GM18519 (cell line): ENCODE data around the gene TYROBP.
"Not testable (repeated sequence)": the region's sequence is repeated elsewhere in the genome, so short reads cannot be mapped to it uniquely, and the experiment has no call there.

Experiments
- ATAC-seq: cut with Tn5 transposase; IDR thresholded peaks from one replicate; pipeline ENCODE4 v1.9.1; 2021; ENCODE audit warnings: mild to moderate bottlenecking, moderate library complexity; ENCODE audit not compliant: unreplicated experiment, low FRiP score

TYROBP gene

DNA sequence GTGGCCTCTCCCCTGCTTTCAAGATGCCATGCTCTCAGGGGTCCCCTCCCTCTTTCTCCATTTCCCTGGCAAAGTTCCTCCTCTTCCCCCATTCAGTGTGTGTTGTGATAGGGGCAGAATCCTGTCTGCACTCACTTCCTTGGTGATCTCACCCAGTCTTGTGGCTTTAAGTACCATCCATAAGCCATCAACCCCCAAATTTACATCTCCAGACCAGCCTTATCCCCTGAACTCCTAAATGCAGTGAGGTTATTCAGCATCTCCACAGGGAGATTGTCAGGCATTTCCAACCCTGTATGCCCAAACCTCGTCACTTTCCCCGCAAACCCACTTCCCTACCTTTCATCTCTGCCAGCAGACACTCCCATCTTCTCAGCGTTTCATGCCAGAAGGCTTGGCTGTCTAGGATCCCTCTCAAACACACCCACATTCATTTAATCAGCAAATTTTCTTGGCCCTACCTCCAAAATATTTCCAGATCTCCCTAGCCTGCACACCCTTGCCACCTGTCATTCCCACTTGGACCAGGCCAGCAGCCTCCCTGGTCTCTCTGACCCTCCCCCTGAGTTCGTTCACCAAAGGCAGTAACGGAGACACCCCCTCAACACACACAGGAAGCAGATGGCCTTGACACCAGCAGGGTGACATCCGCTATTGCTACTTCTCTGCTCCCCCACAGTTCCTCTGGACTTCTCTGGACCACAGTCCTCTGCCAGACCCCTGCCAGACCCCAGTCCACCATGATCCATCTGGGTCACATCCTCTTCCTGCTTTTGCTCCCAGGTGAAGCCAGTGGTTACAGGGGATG lies 6.0 kb downstream of the TYROBP start, which contains the start of gene HCST:
Gene HCST, plus strand, starts transcription at position 676 of the 808 bp plus-strand sequence. Its CDS starts 65 bp downstream, at position 741.
- ATAC-seq, result no peak

DNA sequence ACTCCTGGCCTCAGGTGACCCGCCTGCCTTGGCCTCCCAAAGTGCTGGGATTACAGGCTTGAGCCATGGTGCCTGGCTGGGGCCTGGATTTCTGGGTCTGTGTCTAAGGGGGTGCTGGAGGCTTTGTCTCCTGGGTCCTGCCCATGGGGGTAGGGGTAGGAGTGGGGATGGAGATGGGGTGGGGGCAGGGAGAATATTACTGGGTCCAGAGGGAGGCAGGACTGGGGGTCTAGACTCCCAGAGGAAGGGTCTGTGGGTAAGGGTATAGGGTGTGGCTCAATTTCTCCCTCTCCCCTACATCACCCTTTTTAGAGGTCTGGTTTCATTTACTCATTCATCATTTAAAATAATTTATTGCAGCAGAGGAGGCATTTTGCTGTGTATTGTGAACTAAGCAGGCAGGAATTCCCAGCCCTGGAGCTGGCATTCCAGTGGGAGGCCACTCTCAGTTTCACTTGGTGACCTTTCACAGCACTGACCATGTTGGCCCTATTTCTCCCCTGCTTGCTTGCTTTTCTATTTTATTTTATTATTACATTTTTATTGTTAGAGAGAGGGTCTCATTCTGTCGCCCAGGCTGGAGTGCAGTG lies 6.9 kb downstream of the TYROBP start:
- no peak for ATAC-seq

DNA sequence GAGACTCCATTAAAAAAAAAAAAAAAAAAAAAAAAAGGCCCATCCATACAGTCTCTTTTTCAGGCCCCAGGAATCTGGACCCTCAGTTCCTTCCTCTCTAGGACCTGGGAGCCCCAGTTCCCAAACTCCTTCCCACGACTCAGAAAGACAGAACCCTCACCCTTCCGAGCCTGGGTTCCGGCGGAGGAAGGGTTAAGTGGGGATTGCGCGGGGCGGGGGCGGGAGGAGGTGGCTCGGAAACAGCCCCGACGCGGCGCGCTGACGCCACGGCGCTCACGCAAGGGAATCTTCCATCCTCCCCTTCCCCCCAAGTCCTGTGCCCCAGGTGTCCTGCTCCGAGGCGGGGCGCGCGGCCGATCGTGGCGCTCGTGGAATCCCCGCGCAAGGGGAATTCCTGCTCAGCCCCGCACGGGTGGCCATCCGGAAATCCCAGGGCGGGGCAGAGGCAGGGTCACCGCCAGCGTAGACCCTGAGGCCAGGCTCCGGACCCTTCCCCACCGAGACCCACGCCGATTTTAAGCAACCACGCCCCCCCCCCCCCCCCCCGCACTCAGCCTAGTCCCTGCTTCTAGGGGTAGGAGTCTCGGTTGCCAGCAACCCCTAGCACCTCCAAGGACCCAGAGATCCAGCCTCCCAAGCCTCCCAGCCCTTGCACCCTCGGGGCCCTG lies 8.4 kb downstream of the TYROBP start:
- no peak for ATAC-seq

DNA sequence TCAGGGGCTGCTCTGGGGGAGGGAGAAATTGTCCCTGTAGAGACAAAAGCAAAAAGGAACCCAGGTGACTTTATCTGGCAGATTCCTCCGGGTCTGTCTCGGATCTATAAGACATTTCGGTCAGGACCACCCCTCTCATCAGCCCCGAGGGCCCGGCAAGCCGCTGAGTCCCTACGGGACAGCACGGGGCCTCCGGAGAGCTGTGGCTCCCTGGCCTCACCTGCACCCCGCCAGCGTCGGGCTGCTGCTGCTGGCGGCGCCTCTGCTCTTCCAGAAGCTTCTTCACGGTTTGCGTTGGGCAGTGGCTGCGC lies 9.6 kb downstream of the TYROBP start:
- ATAC-seq, result no peak

DNA sequence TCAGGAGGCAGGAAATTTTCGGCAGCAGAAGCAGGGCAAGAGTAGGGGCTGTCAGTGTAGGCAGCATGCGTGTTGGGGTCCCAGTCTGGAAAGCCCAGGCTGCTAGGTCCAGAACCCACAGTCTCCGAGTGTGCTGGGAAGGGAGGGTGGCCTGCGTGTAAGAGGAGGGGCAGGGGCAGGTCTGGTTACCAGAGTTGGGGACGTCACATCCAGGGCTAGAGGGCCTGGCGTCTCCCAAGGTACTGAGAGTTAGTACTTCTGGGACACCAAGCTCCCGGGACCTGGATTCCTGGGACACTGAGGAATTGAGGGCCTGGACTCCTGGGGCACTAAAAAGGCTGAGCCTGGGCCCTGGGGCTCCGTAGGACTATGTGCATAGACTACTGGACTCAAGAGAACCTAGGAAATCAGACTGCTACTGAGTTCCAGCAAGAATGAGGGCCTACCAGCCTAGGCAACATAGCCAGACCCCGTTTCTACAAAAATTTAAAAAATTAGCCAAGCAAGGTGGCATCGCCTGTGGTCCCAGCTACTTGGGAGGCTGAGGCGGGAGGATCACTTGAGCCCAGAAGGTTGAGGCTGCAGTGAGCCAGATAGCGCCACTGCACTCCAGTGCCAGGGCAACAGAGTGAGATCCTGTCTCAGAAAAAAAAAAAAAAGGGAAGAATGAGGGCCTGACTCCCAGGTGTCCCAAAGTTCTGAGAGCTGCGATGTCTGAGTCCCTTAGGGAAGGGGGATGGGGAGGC lies 10.2 kb downstream of the TYROBP start:
- ATAC-seq, result no peak

DNA sequence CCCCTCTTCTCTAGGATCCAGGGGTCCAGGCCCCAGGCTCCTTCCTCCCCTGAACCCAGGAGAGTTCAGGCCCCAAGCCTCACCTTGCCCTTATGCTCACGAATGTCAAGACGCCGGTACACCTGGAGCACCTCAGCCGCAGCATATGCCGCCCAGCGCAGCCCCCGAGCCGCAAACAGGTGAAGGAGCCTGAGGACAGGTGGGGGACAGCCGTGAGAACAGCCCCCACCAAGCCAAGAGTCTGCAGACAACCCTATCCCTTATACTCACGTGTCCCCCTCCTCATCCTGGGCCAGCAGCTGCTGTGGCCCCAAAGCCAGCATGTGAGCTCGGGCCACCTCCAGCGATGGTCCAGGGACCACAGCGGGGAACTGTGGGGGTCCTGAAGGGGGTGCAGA lies 11.5 kb downstream of the TYROBP start:
- no peak for ATAC-seq

DNA sequence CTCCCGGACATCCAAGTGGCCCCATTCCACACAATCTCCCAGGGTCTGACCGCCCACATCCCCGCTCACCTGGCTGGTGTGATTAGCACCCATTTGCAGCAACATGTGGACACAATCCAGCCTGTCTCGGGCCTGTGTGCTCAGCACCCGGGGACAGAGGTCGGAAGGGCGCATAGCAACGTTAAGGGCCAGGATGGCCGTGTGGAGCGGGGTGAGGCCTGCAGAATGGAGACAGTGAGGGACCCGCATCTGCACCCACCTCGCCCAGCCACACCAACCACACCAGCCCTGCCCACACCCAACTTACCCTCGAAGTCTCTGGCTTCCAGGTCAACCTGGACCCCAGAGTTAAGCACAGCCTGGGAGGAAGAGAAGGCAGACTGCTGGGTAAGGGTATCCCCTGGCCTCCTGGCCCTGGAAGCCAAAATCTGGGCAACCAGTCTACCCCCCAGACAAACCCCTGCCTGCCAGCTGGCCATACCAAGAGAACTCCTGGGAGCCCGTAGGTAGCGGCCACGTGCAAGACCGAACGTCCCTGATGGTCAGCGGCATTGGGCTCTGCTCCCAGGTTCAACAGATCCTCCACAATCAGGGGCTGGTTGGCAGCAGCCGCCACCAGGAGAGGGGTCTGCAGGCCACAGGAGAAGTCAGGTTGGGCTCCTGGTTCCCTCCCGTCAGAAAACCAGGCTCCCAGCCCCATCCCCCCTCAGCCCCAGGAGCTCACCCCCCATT lies 12.0 kb downstream of the TYROBP start:
- no peak for ATAC-seq

DNA sequence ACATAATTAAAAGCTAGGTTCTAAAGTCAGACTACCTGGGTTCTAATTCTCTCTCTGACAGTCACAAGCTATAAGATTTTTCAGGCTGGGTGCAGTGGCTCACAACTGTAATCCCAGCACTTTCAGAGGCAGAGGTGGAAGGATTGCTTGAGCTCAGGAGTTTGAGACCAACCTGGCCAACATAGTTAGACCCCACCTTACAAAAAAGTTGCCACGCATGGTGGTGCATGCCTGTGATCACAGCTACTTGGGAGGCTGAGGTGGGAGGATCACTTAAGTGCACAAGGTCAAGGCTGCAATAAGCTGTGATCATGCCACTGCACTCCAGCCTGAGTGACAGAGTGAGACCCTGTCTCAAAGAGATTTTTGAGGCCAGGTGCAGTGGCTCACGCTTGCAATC lies 13.8 kb downstream of the TYROBP start:
- ATAC-seq, result no peak

DNA sequence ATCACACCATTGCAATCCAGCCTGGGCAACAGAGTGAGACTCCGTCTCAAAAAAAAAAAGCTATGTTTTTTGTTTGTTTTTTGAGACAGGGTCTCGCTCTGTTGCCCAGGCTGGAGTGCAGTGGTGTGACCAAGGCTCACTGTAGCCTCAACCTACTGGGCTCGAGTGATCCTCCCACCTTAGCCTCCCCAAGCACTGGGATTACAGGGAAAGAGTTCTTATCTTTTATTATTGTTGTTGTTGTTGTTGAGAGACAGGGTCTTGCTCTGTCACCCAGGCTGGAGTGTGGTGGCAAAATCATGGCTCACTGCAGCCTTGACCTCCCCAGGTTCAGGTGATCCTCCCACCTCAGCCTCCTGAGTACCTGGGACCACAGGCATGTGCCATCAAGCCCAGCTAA lies 16.3 kb downstream of the TYROBP start:
- ATAC-seq, result not testable (repeated sequence)

DNA sequence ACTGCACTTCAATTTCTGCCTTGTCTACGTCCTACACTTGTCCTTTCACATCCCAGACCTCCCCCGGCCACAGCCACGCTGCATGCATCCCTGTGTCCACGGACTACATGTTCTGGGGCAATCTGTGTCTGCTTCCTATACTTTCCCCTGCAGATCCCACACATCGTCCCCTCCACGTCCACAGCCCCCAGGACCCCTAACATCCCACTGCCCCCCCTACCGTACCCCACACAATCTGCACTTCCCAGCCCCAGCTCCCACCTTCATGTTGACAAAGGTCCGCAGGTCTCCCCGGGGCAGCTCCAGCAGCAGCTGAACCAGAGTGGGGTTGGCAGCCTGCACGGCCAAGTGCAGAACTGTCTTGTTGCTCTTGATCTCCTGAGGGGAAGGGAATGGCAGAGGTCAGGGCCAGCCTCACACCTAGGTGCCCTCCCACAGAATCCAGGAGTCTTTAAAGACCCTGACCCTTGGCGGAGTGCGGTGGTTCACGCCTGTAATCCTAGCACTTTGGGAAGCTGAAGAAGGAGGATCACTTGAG lies 17.9 kb downstream of the TYROBP start:
- no peak for ATAC-seq

DNA sequence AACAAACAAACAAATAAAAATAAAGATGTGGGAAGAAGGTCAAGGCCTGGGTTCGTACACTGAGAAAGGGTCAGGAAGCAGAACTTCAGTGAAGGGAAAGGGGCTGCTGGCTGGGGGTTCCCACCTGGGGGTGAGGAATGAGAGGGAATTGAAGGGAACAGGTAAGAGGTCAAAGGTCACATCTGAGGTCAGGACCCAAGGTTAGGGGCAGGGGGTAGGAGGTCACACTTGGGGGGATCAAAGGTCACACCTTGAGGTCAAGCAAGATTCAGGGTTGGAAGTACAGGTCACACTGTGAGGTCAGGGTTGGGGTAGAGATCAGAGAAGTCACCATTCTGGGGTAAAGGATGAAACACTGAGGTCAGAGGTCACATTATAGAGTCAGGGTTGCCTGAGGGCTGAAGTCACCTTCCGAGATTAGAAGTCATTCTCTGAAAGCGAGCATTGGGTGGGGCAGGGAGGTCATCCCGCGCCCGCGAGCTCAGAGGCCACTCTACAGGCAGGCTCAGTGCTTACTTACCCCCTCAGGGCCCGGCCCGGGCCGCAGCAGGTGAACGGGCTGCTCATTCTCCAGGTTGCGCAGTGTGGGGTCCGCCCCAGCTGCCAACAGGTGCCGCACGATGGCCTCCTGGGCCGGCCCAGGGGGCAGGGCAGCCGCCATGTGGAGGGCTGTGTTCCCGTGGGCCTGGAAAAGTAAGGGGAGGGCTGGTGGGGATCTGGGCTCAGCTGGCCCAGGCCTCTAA lies 18.6 kb downstream of the TYROBP start:
- ATAC-seq, result no peak

DNA sequence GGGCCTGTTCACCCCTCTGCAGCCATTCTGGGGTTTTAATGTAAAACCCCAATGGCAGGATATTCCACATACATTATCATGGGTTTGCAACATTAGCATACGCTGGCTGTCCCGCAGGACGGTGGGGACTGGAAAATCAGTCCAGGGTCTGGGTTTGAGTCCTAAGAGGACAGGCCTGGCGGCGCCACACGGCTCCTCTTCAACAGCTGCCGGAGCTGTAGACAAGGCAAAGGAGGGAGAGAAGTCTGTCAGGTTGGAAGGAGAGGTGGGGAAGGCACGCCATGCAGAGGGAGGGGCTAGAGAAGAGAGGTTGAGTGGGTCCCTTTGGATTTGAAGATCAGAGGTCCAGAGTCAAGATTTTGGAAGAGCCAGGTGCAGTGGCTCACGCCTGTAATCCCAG lies 19.7 kb downstream of the TYROBP start:
- ATAC-seq, result no peak

DNA sequence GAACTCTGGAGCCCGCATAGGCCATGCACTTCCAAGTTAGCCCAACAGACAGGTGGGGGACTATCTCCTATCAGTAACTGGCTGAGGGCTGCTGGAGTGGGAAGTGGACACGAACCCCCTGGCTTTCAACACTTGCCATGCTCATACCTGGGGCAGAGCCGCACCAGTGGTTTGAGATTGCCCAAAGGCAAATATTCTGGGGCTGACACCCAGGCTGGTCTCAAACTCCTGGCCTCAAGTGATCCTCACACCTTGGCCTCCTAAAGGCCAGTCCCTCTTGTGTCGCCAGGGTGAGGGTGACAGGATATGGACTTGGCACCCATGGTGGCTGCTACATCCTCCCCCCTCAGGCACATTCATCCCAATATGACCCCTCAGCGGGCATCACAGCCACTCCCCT lies 20.9 kb downstream of the TYROBP start:
- no peak for ATAC-seq

DNA sequence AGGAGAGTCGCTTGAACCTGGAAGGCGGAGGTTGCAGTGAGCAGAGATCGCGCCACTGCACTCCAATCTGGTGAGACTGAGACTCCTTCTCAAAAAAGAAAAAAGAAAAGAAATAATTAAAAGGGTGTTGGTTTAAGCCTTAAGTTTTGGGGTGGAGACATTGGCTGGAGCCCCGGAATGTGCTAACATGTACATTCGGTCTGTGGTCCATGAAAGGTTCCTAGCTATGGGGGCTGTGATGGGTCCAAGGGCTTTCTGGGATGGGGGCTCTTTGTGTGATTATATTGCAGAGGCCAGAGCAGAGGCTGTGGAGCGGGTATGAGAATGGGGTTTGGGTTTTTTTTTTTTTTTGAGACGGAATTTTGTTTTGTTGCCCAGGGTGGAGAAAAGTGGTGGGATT lies 22.2 kb downstream of the TYROBP start:
- no peak for ATAC-seq

DNA sequence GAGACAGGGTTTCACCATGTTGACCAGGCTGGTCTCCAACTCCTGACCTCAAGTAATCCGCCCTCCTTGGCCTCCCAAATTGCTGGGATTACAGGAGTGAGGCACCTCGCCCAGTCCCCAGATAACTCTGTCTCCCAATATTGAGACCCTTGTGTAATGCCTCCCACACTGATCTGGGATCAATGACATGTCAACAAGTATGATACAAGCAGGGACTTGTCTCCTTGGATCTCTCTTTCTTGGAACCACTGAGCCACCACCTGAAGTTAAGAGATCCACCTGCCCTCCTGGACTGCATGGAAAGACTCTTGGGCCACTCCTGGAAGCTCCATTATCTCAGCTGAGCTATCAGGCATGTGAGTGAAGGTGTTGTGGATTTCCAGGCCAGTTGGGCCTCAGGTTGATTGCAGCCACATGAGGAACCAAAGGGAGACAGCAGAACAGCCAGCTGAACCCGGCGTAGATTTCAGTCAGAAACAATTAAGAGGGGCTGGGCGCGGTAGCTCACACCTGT lies 22.8 kb downstream of the TYROBP start:
- no peak for ATAC-seq

DNA sequence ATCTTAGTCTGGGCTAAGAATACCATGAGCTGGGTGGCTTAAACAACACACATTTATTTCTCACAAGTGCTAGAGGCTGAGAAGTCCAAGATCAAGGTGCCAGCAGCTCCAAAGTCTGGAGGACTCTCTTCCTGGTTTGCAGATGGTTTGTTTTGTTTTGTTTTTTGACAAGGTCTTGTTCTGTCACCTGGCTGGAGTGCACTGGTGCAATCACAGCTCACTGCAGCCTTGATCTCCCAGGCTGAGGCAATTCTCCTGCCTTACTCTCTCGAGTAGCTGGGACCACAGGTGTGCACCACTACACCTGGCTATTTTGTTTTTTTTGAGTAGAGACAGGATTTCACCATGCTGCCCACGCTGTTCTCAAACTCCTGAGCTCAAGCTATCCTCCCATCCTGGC lies 24.2 kb downstream of the TYROBP start:
- ATAC-seq, result no peak

DNA sequence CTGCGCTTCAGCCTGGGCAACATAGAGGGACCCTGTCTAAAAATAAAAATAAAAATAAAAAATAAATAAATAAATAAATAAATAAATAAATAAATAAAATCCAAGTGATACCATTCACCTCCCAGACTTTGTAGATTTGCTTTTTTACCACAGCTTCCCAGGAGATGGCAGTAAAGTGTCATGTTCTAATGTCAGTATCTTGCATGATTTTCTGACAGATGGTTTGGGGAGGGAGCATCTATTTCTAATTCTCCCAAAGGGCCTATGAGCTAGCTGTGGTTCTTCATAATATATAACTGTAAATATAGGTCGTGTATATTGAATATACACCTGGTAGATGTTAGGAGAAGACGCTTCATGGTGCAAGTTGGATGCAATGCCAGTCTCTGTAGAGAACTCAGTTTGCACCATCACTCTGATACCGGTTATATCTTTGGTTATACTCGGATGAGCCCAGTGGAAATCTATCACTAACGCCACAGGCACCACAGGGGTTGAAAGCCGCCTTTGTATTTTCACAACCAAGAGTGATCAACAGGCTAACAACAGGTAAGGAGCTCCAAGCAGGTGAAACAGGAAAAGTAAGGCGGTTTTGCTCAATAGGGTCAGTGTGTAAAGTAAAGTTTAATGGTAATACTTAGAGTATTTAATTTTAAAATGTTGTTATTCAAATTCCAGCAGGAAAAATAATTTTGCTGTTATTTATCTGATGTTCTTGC lies 25.8 kb downstream of the TYROBP start:
- no peak for ATAC-seq

DNA sequence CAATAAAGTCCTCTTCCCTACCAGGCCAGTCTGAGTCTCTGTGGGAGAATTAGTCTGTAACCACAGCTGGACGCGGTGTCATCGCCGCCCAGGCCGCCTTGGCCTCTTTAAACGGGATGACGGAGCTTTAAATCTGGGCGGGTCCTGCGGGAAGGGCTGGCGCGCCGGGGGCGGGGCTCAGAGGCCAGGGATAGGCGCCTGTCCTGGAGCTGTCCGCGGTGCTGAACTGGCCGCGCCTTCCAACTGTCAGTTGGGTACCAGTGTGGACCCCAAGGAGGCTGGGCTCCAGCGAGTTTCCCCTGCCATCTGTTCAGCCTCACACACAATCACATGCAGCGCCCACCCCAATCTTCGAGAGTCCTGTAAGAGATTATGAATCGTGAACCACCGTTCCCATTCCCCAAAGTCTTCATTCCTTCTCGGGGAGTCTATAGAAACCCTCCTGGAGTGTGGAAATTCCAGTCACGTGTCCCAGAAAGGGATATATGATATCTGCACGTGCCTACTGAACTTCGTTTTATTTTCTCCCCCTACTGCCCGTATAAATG lies 28.3 kb downstream of the TYROBP start:
- ATAC-seq, result no peak
